ENCODE measurements around the gene MMP1. TPM values are rescaled to one million over a fixed set of nuclear protein-coding genes. Genes with fewer than 3 reads are reported as not detected.

The MMP1 gene
- total RNA-seq, 1 experiment from 2014 or later: 0.15 TPM

DNA sequence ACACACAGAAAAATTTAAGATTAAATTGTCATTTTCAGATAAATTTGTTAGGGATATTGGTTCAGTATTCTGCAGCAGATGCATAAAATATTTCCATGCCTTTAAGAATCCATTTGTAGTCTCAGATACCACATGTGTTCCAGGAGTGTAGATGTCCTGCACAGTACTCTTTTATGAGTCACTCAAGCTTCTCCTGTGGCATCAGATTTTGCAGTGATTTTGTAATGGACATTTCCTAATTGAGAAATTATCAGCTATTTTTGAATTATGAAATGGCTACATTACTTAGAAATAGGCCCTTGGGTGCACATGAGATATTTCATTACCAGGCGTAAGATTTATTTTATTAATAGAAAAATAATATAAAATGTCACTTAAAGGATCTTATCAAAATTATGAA, 26.6 kb upstream of the MMP1 start:
- H3K36me3 ChIP-seq (ENCODE audit: control insufficient read depth, insufficient read depth, low read length): no peaks in the 10 kb centered on the region
- H3K4me1 ChIP-seq (ENCODE audit: control insufficient read depth, insufficient read depth, low read length): no peaks in the 10 kb centered on the region
- BruUV-seq (replicated peaks): no TSS peak
- intact Hi-C loops (cut with micrococcal nuclease; ENCODE audit: unreplicated experiment): no loop called here
- H3K27ac ChIP-seq (ENCODE audit: low read length): no peak overlapping the region
- peaks cover 9% of the 10 kb centered on the region for H3K27me3 ChIP-seq (ENCODE audit: control insufficient read depth, insufficient read depth, low read length)
- no peak overlapping the region for H3K4me3 ChIP-seq (ENCODE audit: low read depth in 2 of 2, low read length in 2 of 2)
- ChIA-PET POLR2A (no interaction called here), CTCF (no interaction called here)
- in situ Hi-C loops (cut with HindIII; ENCODE audit: low pct_unique_long_range_greater_than_20kb, low sequenced_read_pairs): no loop called here
- TF ChIP-seq SIN3A (IDR thresholded peaks at IDR 0.05; ENCODE audit: borderline replicate concordance, insufficient read depth, low read depth, low read length) (no peak), POLR2AphosphoS5 (IDR thresholded peaks at IDR 0.05; ENCODE audit: low read depth, low read length) (no peak), TCF7L2 (IDR thresholded peaks at IDR 0.05; ENCODE audit: low read depth, low read length) (no peak)
- TF ChIP-seq, protein P1, sequence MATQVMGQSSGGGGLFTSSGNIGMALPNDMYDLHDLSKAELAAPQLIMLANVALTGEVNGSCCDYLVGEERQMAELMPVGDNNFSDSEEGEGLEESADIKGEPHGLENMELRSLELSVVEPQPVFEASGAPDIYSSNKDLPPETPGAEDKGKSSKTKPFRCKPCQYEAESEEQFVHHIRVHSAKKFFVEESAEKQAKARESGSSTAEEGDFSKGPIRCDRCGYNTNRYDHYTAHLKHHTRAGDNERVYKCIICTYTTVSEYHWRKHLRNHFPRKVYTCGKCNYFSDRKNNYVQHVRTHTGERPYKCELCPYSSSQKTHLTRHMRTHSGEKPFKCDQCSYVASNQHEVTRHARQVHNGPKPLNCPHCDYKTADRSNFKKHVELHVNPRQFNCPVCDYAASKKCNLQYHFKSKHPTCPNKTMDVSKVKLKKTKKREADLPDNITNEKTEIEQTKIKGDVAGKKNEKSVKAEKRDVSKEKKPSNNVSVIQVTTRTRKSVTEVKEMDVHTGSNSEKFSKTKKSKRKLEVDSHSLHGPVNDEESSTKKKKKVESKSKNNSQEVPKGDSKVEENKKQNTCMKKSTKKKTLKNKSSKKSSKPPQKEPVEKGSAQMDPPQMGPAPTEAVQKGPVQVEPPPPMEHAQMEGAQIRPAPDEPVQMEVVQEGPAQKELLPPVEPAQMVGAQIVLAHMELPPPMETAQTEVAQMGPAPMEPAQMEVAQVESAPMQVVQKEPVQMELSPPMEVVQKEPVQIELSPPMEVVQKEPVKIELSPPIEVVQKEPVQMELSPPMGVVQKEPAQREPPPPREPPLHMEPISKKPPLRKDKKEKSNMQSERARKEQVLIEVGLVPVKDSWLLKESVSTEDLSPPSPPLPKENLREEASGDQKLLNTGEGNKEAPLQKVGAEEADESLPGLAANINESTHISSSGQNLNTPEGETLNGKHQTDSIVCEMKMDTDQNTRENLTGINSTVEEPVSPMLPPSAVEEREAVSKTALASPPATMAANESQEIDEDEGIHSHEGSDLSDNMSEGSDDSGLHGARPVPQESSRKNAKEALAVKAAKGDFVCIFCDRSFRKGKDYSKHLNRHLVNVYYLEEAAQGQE (IDR thresholded peaks at IDR 0.05; ENCODE audit: insufficient read depth in 1 of 2, low read depth in 2 of 2, low read length in 1 of 2): no peak
- TF ChIP-seq, protein P2, sequence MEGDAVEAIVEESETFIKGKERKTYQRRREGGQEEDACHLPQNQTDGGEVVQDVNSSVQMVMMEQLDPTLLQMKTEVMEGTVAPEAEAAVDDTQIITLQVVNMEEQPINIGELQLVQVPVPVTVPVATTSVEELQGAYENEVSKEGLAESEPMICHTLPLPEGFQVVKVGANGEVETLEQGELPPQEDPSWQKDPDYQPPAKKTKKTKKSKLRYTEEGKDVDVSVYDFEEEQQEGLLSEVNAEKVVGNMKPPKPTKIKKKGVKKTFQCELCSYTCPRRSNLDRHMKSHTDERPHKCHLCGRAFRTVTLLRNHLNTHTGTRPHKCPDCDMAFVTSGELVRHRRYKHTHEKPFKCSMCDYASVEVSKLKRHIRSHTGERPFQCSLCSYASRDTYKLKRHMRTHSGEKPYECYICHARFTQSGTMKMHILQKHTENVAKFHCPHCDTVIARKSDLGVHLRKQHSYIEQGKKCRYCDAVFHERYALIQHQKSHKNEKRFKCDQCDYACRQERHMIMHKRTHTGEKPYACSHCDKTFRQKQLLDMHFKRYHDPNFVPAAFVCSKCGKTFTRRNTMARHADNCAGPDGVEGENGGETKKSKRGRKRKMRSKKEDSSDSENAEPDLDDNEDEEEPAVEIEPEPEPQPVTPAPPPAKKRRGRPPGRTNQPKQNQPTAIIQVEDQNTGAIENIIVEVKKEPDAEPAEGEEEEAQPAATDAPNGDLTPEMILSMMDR (IDR thresholded peaks at IDR 0.05): no peak
- DNase-seq (ENCODE audit: low read depth, low spot score) (no peak), ATAC-seq (no peak)
- no peaks in the 10 kb centered on the region for H3K9me3 ChIP-seq (ENCODE audit: control insufficient read depth, insufficient read depth, low read depth, low read length)

DNA sequence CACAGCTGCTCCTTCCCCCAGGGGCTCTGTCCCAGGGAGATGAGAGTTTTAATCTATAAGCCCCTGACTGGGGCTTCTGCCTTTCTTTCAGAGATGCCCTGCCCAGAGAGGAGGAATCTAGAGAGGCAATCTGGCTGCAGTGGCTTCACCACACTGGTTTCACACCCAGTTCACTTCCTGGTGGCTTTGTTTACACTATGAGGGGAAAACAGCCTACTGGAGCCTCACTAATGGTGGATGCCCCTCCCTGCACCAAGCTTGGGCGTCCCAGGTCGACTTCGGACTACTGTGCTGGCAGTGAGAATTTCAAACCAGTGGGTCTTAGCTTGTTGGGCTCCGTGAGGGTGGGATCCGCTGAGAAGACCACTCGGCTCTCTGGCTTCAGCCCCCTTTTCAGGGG, 21.5 kb upstream of the MMP1 start:
- Histone ChIP-seq H3K4me3 (ENCODE audit: low read depth in 2 of 2, low read length in 2 of 2) (no peak overlapping the region), H3K27ac (ENCODE audit: low read length) (no peak overlapping the region), H3K4me1 (ENCODE audit: control insufficient read depth, insufficient read depth, low read length) (no peaks in the 10 kb centered on the region), H3K27me3 (ENCODE audit: control insufficient read depth, insufficient read depth, low read length) (peaks cover 4% of the 10 kb centered on the region), H3K9me3 (ENCODE audit: control insufficient read depth, insufficient read depth, low read depth, low read length) (no peaks in the 10 kb centered on the region), H3K36me3 (ENCODE audit: control insufficient read depth, insufficient read depth, low read length) (no peaks in the 10 kb centered on the region)
- CTCF ChIA-PET: no interaction called here
- ATAC-seq (no peak), DNase-seq (ENCODE audit: low read depth, low spot score) (no peak)
- no TSS peak for BruUV-seq (replicated peaks)
- in situ Hi-C loops (cut with HindIII; ENCODE audit: low pct_unique_long_range_greater_than_20kb, low sequenced_read_pairs) (no loop called here), intact Hi-C loops (cut with micrococcal nuclease; ENCODE audit: unreplicated experiment) (no loop called here)
- TF ChIP-seq, protein P1 (IDR thresholded peaks at IDR 0.05; ENCODE audit: insufficient read depth in 1 of 2, low read depth in 2 of 2, low read length in 1 of 2): no peak
- no peak for TF ChIP-seq TCF7L2 (IDR thresholded peaks at IDR 0.05; ENCODE audit: low read depth, low read length)
- no peak for TF ChIP-seq SIN3A (IDR thresholded peaks at IDR 0.05; ENCODE audit: borderline replicate concordance, insufficient read depth, low read depth, low read length)
- TF ChIP-seq, protein P2 (IDR thresholded peaks at IDR 0.05): no peak
- no peak for TF ChIP-seq POLR2AphosphoS5 (IDR thresholded peaks at IDR 0.05; ENCODE audit: low read depth, low read length)
- POLR2A ChIA-PET: no interaction called here

All from Panc1 (cell line).